Measurements from ENCODE around the gene PAK6. TPM values are rescaled to one million over a fixed set of nuclear protein-coding genes. Genes with fewer than 3 reads are reported as not detected.

Gene PAK6
- polyA plus RNA-seq, 1 experiment = not detected

DNA sequence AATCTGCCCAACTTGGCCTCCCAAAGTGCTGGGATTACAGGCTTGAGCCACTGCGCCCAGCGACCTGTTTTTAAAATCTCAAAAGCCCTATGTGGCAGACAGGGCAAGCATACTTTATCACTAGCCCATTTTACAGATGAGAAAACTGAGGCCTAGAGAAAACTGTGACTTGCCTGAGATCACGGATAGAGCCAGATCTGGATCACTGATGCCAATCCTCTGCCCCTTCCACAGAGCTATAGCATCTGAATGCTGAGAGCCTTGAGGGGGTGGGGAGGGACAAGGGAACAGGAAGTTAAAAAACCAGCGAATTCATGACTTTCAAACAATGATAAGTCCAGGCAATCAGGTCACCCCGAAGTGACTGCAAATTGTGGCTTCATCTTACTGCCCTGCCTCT lies 36.7 kb downstream of the PAK6 start:
- TF ChIP-seq, protein P1, sequence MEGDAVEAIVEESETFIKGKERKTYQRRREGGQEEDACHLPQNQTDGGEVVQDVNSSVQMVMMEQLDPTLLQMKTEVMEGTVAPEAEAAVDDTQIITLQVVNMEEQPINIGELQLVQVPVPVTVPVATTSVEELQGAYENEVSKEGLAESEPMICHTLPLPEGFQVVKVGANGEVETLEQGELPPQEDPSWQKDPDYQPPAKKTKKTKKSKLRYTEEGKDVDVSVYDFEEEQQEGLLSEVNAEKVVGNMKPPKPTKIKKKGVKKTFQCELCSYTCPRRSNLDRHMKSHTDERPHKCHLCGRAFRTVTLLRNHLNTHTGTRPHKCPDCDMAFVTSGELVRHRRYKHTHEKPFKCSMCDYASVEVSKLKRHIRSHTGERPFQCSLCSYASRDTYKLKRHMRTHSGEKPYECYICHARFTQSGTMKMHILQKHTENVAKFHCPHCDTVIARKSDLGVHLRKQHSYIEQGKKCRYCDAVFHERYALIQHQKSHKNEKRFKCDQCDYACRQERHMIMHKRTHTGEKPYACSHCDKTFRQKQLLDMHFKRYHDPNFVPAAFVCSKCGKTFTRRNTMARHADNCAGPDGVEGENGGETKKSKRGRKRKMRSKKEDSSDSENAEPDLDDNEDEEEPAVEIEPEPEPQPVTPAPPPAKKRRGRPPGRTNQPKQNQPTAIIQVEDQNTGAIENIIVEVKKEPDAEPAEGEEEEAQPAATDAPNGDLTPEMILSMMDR (IDR thresholded peaks at IDR 0.05; ENCODE audit: insufficient read depth, low read depth, low read length) = no peak
- no peak overlapping the region for H3K4me3 ChIP-seq (ENCODE audit: low read depth, low read length)
- peaks cover 3% of the 10 kb centered on the region for H3K27me3 ChIP-seq (ENCODE audit: control insufficient read depth, insufficient read depth, low read length)
- ChIA-PET POLR2A (no interaction called here), CTCF (interaction anchor here (0.8 to 14.9 kb wide), 17 partner anchors 8 to 238 kb away, joined by 3 to 494 read pairs (median 9); partner anchors contain the start of genes ANKRD63, CCDC9B, PAK6 and PLCB2)
- no peak for DNase-seq (ENCODE audit: low read depth)
- no peaks in the 10 kb centered on the region for H3K36me3 ChIP-seq (ENCODE audit: control insufficient read depth, insufficient read depth, low read length)

DNA sequence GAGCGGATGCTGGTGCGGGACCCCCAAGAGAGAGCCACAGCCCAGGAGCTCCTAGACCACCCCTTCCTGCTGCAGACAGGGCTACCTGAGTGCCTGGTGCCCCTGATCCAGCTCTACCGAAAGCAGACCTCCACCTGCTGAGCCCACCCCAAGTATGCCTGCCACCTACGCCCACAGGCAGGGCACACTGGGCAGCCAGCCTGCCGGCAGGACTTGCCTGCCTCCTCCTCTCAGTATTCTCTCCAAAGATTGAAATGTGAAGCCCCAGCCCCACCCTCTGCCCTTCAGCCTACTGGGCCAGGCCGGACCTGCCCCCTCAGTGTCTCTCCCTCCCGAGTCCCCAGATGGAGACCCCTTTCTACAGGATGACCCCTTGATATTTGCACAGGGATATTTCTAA lies 37.1 kb downstream of the PAK6 start:
- Histone ChIP-seq H3K27me3 (ENCODE audit: control insufficient read depth, insufficient read depth, low read length) (peaks cover 6% of the 10 kb centered on the region), H3K4me3 (ENCODE audit: low read depth, low read length) (no peak overlapping the region), H3K36me3 (ENCODE audit: control insufficient read depth, insufficient read depth, low read length) (no peaks in the 10 kb centered on the region)
- TF ChIP-seq, protein P1 (IDR thresholded peaks at IDR 0.05; ENCODE audit: insufficient read depth, low read depth, low read length) = no peak
- POLR2A ChIA-PET = no interaction called here
- CTCF ChIA-PET = interaction anchor here (0.9 to 14.9 kb wide), 12 partner anchors 12 to 238 kb away, joined by 3 to 494 read pairs (median 28); partner anchors contain the start of genes CCDC9B, PAK6 and PLCB2
- no peak for DNase-seq (ENCODE audit: low read depth)

DNA sequence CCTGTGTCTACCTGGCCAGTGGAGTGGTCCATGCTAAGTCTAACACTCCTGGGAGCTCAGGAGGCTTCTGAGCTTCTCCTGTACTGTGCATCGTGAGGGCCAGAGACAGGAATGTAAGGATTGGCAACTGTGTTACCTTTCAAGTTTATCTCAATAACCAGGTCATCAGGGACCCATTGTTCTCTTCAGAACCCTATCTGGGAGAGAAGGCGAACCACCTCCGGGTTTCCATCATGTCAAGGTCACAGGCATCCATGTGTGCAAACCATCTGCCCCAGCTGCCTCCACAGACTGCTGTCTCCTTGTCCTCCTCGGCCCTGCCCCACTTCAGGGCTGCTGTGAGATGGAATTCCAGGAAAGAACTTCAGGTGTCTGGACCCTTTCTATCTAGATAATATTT lies 38.1 kb downstream of the PAK6 start:
- POLR2A ChIA-PET = no interaction called here

DNA sequence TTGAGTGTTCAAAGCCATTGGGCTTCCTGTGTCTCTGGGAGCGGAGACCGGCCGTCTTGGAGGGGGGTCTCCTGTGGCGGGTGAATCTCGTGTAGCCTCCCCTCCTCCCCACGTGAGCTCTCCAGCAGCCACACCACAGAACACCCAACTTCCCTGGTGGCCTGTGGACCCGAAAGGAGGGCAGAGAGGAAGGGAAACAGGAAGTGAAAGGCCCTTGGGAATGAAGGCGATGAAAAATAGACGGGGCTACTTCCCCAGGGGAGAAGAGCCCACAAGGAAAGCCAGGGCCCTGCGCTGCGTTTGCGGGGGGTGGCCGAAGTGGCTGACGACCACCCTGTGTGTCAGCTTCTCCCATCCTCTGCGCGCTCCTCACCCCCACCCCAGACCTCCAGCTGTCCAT lies 38.6 kb downstream of the PAK6 start:
- DNase-seq (ENCODE audit: low read depth) = no peak
- CTCF ChIA-PET = interaction anchor here (1.0 to 14.9 kb wide), 14 partner anchors 9 to 234 kb away, joined by 3 to 494 read pairs (median 22); partner anchors contain the start of genes CCDC9B, INAFM2 and PLCB2
- TF ChIP-seq, protein P1 (IDR thresholded peaks at IDR 0.05; ENCODE audit: insufficient read depth, low read depth, low read length) = no peak
- Histone ChIP-seq H3K36me3 (ENCODE audit: control insufficient read depth, insufficient read depth, low read length) (no peaks in the 10 kb centered on the region), H3K27me3 (ENCODE audit: control insufficient read depth, insufficient read depth, low read length) (peaks cover 9% of the 10 kb centered on the region), H3K4me3 (ENCODE audit: low read depth, low read length) (no peak overlapping the region)
- POLR2A ChIA-PET = no interaction called here

More for the DNA sequence above, 38.1 kb downstream of the PAK6 start:
- CTCF ChIA-PET = interaction anchor here (1.0 to 14.9 kb wide), 12 partner anchors 9 to 233 kb away, joined by 3 to 494 read pairs (median 46); partner anchors contain the start of genes CCDC9B and PLCB2
- Histone ChIP-seq H3K4me3 (ENCODE audit: low read depth, low read length) (no peak overlapping the region), H3K27me3 (ENCODE audit: control insufficient read depth, insufficient read depth, low read length) (peaks cover 9% of the 10 kb centered on the region), H3K36me3 (ENCODE audit: control insufficient read depth, insufficient read depth, low read length) (no peaks in the 10 kb centered on the region)
- no peak for DNase-seq (ENCODE audit: low read depth)
- TF ChIP-seq, protein P1 (IDR thresholded peaks at IDR 0.05; ENCODE audit: insufficient read depth, low read depth, low read length) = no peak

DNA sequence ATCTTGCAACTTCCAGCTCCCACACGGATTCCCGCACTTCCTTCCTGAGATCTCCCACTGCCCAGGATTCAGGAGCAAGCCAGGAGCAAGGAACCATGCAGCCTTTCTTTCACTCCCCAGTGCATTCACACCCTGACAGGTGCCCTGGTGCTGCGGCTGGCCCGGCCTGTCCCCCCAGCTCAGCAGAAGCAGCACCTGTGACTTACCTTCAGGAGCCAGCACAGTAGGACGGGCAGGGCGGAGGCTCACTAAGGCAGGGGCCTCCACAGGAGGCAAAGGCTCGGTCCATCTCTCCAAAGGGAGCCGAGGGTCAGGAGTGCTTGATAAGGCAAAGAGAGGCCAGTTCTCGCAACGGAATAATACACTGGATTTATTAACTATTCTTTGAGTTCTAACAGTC lies 39.2 kb downstream of the PAK6 start:
- Histone ChIP-seq H3K27me3 (ENCODE audit: control insufficient read depth, insufficient read depth, low read length) (peaks cover 11% of the 10 kb centered on the region), H3K4me3 (ENCODE audit: low read depth, low read length) (no peak overlapping the region), H3K36me3 (ENCODE audit: control insufficient read depth, insufficient read depth, low read length) (no peaks in the 10 kb centered on the region)
- POLR2A ChIA-PET = no interaction called here
- CTCF ChIA-PET = interaction anchor here (1.0 to 14.9 kb wide), 16 partner anchors 10 to 232 kb away, joined by 3 to 494 read pairs (median 15); partner anchors contain the start of genes CCDC9B, INAFM2, PAK6 and PLCB2
- TF ChIP-seq, protein P1 (IDR thresholded peaks at IDR 0.05; ENCODE audit: insufficient read depth, low read depth, low read length) = no peak
- no peak for DNase-seq (ENCODE audit: low read depth)

Data from BJ (cell line).